ENCODE results near the gene GTF2E1.

Gene GTF2E1

DNA sequence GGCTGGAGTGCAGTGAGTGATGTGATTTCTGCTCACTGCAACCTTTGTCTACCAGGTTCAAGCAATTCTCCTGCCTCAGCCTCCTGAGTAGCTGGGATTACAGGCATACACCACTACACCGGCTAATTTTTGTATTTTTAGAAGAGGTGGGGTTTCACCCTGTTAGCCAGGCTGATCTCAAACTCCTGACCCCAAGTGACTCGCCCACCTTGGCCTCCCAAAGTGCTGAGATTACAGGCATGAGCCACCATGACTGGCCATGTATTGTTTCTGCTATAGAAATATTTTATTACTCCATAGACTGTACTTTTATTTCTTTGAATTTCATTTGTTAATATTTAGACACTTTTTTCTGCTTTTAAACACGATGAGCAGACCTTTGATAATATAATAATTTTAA lies 60.4 kb downstream of the GTF2E1 start:
- H3K27ac Mint-ChIP-seq, result no peak overlapping the region
- no peak overlapping the region for H3K4me3 Mint-ChIP-seq
- no peaks in the 10 kb centered on the region for H3K4me1 Mint-ChIP-seq
- H3K36me3 Mint-ChIP-seq, result no peaks in the 10 kb centered on the region
- no peaks in the 10 kb centered on the region for H3K9me3 Mint-ChIP-seq
- H3K27me3 Mint-ChIP-seq, result no peaks in the 10 kb centered on the region

DNA sequence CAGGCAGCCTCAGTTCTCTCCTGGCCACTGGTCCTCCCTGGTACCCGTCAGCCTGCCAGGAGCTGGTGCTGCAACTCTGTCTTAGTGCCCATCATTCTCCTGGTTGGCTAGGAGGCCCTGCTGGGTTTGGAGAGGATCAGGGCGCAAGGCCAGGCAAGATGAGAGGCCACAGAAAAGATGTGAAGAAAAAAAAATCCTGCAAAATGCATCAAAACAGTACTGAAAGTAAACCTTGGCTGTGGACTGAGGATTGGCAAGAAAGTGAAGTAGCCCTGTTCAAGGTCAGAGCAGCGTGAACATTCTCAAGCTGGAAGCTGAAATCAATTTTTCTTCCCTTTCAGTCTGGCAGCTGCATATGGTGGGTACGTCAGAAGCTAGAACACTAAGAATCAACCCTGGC lies 74.2 kb downstream of the GTF2E1 start:
- Mint-ChIP-seq H3K27me3 (peaks cover 12% of the 10 kb centered on the region), H3K36me3 (no peaks in the 10 kb centered on the region), H3K27ac (no peak overlapping the region), H3K9me3 (no peaks in the 10 kb centered on the region), H3K4me1 (no peaks in the 10 kb centered on the region), H3K4me3 (no peak overlapping the region)

DNA sequence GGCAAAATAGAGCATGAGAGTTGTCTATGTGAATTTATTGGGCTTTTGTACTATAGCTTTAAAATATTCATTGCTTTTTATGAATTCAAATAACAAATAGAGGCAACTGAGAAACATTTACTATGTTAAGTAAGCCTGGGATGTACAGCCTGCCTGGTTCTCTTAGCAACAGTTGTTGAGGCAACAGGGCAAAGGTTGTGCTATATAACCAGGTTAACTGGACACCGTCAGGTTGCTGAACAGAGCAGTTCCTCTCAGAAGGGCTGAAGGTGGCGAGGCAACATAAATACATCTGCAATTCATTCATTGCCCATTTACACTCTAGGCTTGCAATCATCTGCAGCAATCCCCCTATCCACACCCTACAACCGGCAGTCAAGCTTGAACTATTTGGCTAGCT lies 78.2 kb downstream of the GTF2E1 start:
- H3K9me3 Mint-ChIP-seq, result no peaks in the 10 kb centered on the region
- H3K27me3 Mint-ChIP-seq, result peaks cover 5% of the 10 kb centered on the region
- H3K4me3 Mint-ChIP-seq, result no peak overlapping the region
- no peaks in the 10 kb centered on the region for H3K36me3 Mint-ChIP-seq
- H3K4me1 Mint-ChIP-seq, result no peaks in the 10 kb centered on the region
- no peak overlapping the region for H3K27ac Mint-ChIP-seq

DNA sequence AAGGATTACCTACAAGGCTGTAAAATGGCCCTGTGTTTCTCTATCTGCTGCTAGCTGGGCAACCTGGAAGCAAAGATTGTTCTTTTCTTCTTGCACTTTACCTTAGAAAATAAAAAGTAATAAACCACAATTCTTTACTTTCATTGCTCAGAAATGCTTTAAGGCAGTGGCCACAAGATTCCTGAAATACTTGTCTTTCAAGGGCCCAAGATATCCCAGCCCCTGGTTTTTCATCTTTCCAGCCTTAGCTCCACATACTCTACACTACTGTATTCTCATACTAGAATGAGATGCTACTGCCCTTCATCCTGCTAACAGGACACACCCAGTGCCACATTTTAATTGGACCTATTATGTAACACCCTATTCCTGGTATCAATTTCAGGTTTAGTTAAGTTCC lies 78.9 kb downstream of the GTF2E1 start:
- H3K36me3 Mint-ChIP-seq, result no peaks in the 10 kb centered on the region
- H3K9me3 Mint-ChIP-seq, result no peaks in the 10 kb centered on the region

DNA sequence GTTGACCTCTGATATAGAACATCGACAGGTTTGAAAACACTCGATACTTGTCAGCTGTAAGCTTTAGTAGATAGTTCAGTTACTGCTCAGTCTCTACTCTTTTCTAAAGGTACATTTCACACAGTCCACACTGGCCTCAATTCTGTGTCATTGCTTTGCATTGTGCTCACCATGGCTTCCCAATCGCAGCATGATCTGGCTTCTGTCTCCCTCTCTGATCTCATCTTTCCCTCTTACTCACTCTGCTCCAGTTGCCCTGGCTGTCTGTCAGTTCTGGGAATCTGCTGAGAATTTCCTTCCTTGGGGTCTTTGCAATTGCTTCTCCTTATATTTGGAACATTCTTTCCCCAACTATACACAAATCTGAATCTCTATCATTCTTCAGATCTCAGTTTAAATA lies 80.6 kb downstream of the GTF2E1 start:
- no peaks in the 10 kb centered on the region for H3K9me3 Mint-ChIP-seq
- H3K27me3 Mint-ChIP-seq, result peaks cover 3% of the 10 kb centered on the region
- no peaks in the 10 kb centered on the region for H3K4me1 Mint-ChIP-seq
- H3K4me3 Mint-ChIP-seq, result no peak overlapping the region
- no peaks in the 10 kb centered on the region for H3K36me3 Mint-ChIP-seq
- no peak overlapping the region for H3K27ac Mint-ChIP-seq

More for the DNA sequence above, 78.9 kb downstream of the GTF2E1 start:
- no peak overlapping the region for H3K27ac Mint-ChIP-seq
- peaks cover 3% of the 10 kb centered on the region for H3K27me3 Mint-ChIP-seq
- no peaks in the 10 kb centered on the region for H3K4me1 Mint-ChIP-seq
- H3K4me3 Mint-ChIP-seq, result no peak overlapping the region

DNA sequence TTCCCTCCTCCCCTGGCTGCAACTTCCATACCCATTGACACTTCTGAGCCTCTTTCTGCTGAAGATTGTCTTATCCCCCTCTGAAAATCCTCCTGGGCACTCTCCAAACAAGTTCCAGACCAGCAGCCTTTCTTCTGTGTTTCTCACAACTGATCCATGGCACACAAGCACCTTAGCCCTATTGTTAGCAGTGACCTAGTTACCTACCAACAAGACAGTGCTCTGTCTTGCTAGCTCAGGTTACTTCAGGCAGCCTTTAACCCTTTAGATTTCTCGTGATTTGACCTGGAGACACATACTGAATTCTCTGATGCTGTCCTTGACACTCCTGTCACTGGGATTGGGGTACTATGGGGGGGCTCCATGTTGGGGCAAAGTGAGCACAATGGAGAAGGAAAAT lies 82.1 kb downstream of the GTF2E1 start:
- Mint-ChIP-seq H3K4me1 (no peaks in the 10 kb centered on the region), H3K4me3 (no peak overlapping the region), H3K27ac (no peak overlapping the region), H3K27me3 (peaks cover 2% of the 10 kb centered on the region), H3K36me3 (no peaks in the 10 kb centered on the region), H3K9me3 (no peaks in the 10 kb centered on the region)

DNA sequence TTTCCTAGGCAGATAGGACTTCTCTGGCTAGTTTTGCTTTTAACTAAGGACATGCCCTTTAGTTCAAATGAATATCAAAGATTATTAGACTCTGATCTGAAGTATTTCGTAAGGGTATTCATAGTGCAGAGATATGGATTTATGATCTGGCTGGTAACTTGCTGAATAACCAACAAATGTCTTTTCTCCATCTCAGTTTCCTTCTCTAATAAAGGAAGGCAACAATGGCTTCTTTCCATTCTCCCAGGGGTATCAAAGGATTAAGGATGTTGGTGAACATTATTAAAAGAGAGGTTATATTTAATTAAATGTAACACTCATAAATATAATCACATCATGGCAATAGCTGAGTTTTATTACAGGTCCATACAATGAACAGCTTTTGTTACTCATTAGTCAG lies 86.3 kb downstream of the GTF2E1 start:
- Mint-ChIP-seq H3K27me3 (peaks cover 8% of the 10 kb centered on the region), H3K36me3 (no peaks in the 10 kb centered on the region), H3K27ac (no peak overlapping the region), H3K4me1 (no peaks in the 10 kb centered on the region), H3K9me3 (no peaks in the 10 kb centered on the region), H3K4me3 (no peak overlapping the region)

DNA sequence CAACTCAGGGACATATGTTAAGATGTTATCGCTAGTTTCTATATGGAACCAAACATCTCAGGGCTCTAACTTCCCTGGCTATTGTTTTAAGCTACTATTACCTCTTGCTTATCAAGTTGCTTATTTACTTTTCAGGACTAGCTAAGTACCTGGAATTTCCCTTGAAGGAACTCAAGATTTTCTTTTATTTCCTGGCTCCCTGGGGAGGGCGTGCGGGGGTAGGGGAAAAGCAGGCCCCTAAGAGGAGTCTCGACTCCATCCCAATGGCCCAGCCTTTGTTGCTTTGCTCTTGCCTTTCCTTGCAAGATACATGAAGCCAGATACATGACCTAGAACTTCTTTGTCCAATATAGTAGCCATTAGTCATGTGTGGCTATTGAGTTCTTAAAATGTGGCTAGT lies 88.5 kb downstream of the GTF2E1 start:
- no peaks in the 10 kb centered on the region for H3K9me3 Mint-ChIP-seq
- H3K4me3 Mint-ChIP-seq, result no peak overlapping the region
- peaks cover 8% of the 10 kb centered on the region for H3K27me3 Mint-ChIP-seq
- H3K4me1 Mint-ChIP-seq, result no peaks in the 10 kb centered on the region
- no peaks in the 10 kb centered on the region for H3K36me3 Mint-ChIP-seq
- no peak overlapping the region for H3K27ac Mint-ChIP-seq
